ENCODE measurements around the gene EEF1AKMT2.

DNA sequence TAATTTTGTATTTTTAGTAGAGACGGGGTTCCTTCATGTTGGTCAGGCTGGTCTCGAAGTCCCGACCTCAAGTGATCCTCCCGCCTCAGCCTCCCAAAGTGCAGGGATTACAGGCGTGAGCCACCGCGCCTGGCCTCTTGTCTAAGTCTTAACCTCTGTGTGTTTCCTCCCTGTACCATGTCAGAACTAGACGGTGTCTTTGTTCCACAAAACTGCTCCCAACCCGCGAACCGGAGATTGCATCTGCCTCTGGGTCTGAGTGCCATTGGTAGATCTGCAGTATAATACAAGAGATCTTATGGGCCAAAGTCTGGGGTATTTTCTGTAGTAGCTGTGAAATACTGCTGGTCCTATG lies 1.3 kb upstream of the EEF1AKMT2 start:
- TF ChIP-seq CTCF (IDR thresholded peaks at IDR 0.05; ENCODE audit: insufficient read depth, low read length, poor library complexity, severe bottlenecking) (no peak), EZH2phosphoT487 (conservative IDR thresholded peaks at IDR 0.05; ENCODE audit: low read length) (no peak)

All from SU-DHL-6 (cell line).